GM23338 (cell line): ENCODE results near the gene PDZD8. TPM values are rescaled to one million over a fixed set of nuclear protein-coding genes. Genes with fewer than 3 reads are reported as not detected.

Source experiments
- ATAC-seq: fragments of 200-7000 bp; cut with Tn5 transposase; 3 replicates; pipeline ENCODE4 v1.9.1; 2020
- DNase-seq: peaks from one replicate; pipeline ENCODE4 v3.0.0-alpha.2; 2015; ENCODE audit warnings: low spot score
- H2AFZ ChIP-seq: fragments of 200-600 bp; sonication (generic); 2 replicates; pipeline ENCODE4 v1.8.0; 2016; ENCODE audit warnings: antibody characterized with exemption, mild to moderate bottlenecking, moderate library complexity
- H3F3A ChIP-seq: fragments of 200-600 bp; sonication (generic); replicated peaks from 2 replicates; pipeline ENCODE4 v1.8.0; 2017; ENCODE audit warnings: antibody characterized with exemption, mixed run types, low read depth
- H3K27ac ChIP-seq: fragments of 200-600 bp; sonication (generic); 2 replicates; pipeline ENCODE4 v1.6.1; 2016; ENCODE audit warnings: low read depth
- H3K27me3 ChIP-seq: fragments of 200-600 bp; sonication (generic); 2 replicates; pipeline ENCODE4 v1.8.0; 2016; ENCODE audit warnings: mild to moderate bottlenecking, mixed run types, moderate library complexity; ENCODE audit not compliant: insufficient read depth
- H3K36me3 ChIP-seq: fragments of 200-600 bp; sonication (generic); 2 replicates; pipeline ENCODE4 v1.8.0; 2016; ENCODE audit warnings: mild to moderate bottlenecking; ENCODE audit not compliant: insufficient read depth
- H3K4me1 ChIP-seq: fragments of 200-600 bp; sonication (generic); 2 replicates; pipeline ENCODE4 v1.8.0; 2016; ENCODE audit warnings: mild to moderate bottlenecking, moderate library complexity; ENCODE audit not compliant: insufficient read depth
- H3K4me2 ChIP-seq: fragments of 200-600 bp; sonication (generic); 2 replicates; pipeline ENCODE4 v1.7.1; 2017; ENCODE audit warnings: mixed run types
- H3K4me3 ChIP-seq: fragments of 200-600 bp; sonication (generic); 2 replicates; pipeline ENCODE4 v1.6.1; 2016; ENCODE audit warnings: mixed run types
- H3K79me2 ChIP-seq: fragments of 200-600 bp; sonication (generic); replicated peaks from 2 replicates; pipeline ENCODE4 v1.8.0; 2017; ENCODE audit warnings: mild to moderate bottlenecking; ENCODE audit not compliant: insufficient read depth
- H3K9me2 ChIP-seq: fragments of 200-600 bp; sonication (generic); 2 replicates; pipeline ENCODE4 v1.8.0; 2017; ENCODE audit not compliant: insufficient read depth
- H4K20me1 ChIP-seq: fragments of 200-600 bp; sonication (generic); replicated peaks from 2 replicates; pipeline ENCODE4 v1.8.0; 2017; ENCODE audit warnings: mild to moderate bottlenecking; ENCODE audit not compliant: insufficient read depth
- H3K27ac Mint-ChIP-seq: 2 replicates; pipeline ENCODE4 v1.8.0; 2020; ENCODE audit warnings: inconsistent platforms, mild to moderate bottlenecking, moderate library complexity, mixed read lengths
- H3K27me3 Mint-ChIP-seq: 3 replicates; pipeline ENCODE4 v1.8.0; 2022; ENCODE audit warnings: low read depth, mild to moderate bottlenecking, moderate library complexity, mixed read lengths, inconsistent platforms; ENCODE audit not compliant: insufficient read depth, poor library complexity
- H3K36me3 Mint-ChIP-seq: 3 replicates; pipeline ENCODE4 v1.8.0; 2021; ENCODE audit warnings: low read depth, mild to moderate bottlenecking, inconsistent platforms, moderate library complexity, mixed read lengths
- H3K4me1 Mint-ChIP-seq: 3 replicates; pipeline ENCODE4 v1.8.0; 2020; ENCODE audit warnings: mild to moderate bottlenecking, inconsistent platforms, mixed read lengths
- H3K4me3 Mint-ChIP-seq: 3 replicates; pipeline ENCODE4 v1.8.0; 2021; ENCODE audit warnings: moderate library complexity, mild to moderate bottlenecking, inconsistent platforms, mixed read lengths
- H3K9me3 Mint-ChIP-seq: 3 replicates; pipeline ENCODE4 v1.8.0; 2020; ENCODE audit warnings: moderate library complexity, mild to moderate bottlenecking, inconsistent platforms, mixed read lengths
- CREB1 ChIP-seq: fragments of 250-450 bp; sonication (Bioruptor Pico); IDR thresholded peaks from 2 replicates; pipeline ENCODE4 v1.5.0; 2020; ENCODE audit warnings: low read depth, mild to moderate bottlenecking, moderate library complexity
- CTCF ChIP-seq, 2 experiments: fragments of 200-600 bp in 1 of 2; sonication (generic) in 1 of 2; conservative IDR thresholded peaks; 2 replicates each; pipeline versions ENCODE4 v1.5.1 to v1.6.1; 2016 to 2017; ENCODE audit warnings: antibody characterized with exemption in 2 of 2, low read depth in 2 of 2, mild to moderate bottlenecking in 2 of 2, moderate library complexity in 1 of 2
- JUNB ChIP-seq: IDR thresholded peaks from one replicate; pipeline ENCODE4 v1.6.1; 2016; ENCODE audit warnings: antibody characterized with exemption; ENCODE audit not compliant: unreplicated experiment
- REST ChIP-seq: IDR thresholded peaks from one replicate; pipeline ENCODE4 v1.6.1; 2018; ENCODE audit warnings: antibody characterized with exemption; ENCODE audit not compliant: unreplicated experiment
- ZNF114 ChIP-seq: fragments of 250-450 bp; sonication (Bioruptor Pico); IDR thresholded peaks from 2 replicates; pipeline ENCODE4 v1.5.0; 2020; ENCODE audit warnings: mild to moderate bottlenecking, moderate library complexity
- ZNF331 ChIP-seq: fragments of 250-450 bp; sonication (Bioruptor Pico); IDR thresholded peaks from 2 replicates; pipeline ENCODE4 v1.5.0; 2020; ENCODE audit warnings: low read depth, mild to moderate bottlenecking, moderate library complexity
- ZNF462 ChIP-seq: fragments of 250-450 bp; sonication (Bioruptor Pico); IDR thresholded peaks from 2 replicates; pipeline ENCODE4 v1.5.0; 2020; ENCODE audit warnings: mild to moderate bottlenecking, moderate library complexity
- polyA plus RNA-seq: library from polyadenylated mRNA; unstranded; fragments of >200 nt; fragmentation: Nextera tagmentation; extraction: Ambion mirVana; gene quantifications from 2 replicates; pipeline ENCODE4 v1.2.1, GENCODE V29; 2016
- total RNA-seq: library from RNA; depleted of rRNA; stranded (reverse); fragments of >200 nt; shearing (Covaris generic); gene quantifications from 2 replicates; pipeline ENCODE4 v1.2.3, GENCODE V29; 2014

PDZD8 gene
- total and polyA plus RNA-seq, 2 experiments from 2014 or later, result 11.4 to 28.6 TPM

- Histone ChIP-seq H3K79me2 (no peaks in the 10 kb centered on the region), H3K4me3 (no peak overlapping the region), H2AFZ (no peak overlapping the region), H3K4me2 (no peak overlapping the region), H3K27me3 (no peaks in the 10 kb centered on the region), H3F3A (no peaks in the 10 kb centered on the region), H3K9me2 (no peaks in the 10 kb centered on the region), H4K20me1 (no peaks in the 10 kb centered on the region), H3K4me1 (no peaks in the 10 kb centered on the region), H3K27ac (no peak overlapping the region), H3K36me3 (no peaks in the 10 kb centered on the region)
- Mint-ChIP-seq H3K9me3 (no peaks in the 10 kb centered on the region; the same call in 2 of the 3 replicates), H3K4me1 (peaks cover 13% of the 10 kb centered on the region), H3K27me3 (peaks cover 7% of the 10 kb centered on the region), H3K27ac (no peak overlapping the region), H3K36me3 (no peaks in the 10 kb centered on the region), H3K4me3 (no peak overlapping the region)
- ATAC-seq (no peak), DNase-seq (no peak)
- no peak for TF ChIP-seq CTCF (conservative IDR thresholded peaks at IDR 0.05; ENCODE audit: low read depth in 2 of 2)
These were observed 35.3 kb upstream of the PDZD8 start for GRCh38 chr10:117410557-117410956.

DNA sequence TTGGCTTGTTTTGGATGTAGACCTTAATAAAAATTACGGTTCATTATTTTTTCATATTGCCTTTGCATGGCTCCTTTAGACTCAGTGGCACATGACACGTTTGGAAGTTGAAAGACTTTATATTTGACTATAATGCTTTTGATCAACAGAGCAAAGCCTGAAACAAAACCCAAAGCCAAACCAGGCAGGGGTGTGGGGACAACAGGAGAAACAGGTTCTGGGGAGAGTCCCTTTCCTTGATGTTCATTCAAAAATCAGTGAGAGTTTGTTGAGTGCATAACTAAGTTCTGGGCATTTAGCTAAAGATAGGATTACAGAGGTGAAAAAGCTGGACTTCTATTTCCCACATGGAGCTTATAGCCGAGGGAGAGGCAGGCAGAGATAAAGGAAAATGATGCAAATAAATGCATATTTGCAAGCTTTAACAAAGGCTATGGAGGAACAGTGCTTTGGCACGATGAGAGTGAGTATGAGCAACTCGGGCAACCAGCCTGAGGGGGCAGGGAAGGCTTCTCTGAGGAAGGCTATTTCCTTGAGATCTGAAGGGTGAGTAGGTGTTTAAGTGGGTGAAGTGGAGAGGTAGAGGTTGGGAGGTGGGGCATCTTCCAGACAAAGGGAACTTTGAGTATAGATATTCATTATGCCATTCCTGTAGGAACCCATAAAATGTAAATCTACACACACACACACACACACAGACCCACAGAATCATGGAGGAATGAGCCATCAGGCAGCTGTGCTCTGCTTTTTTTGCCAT is 34.5 kb upstream of the PDZD8 start:
- no peak overlapping the region for H2AFZ ChIP-seq
- Mint-ChIP-seq H3K4me1 (peaks cover 14% of the 10 kb centered on the region), H3K4me3 (no peak overlapping the region), H3K9me3 (no peaks in the 10 kb centered on the region; the same call in 2 of the 3 replicates), H3K27me3 (peaks cover 7% of the 10 kb centered on the region), H3K36me3 (no peaks in the 10 kb centered on the region), H3K27ac (no peak overlapping the region)
- H4K20me1 ChIP-seq, result no peaks in the 10 kb centered on the region
- no peak for TF ChIP-seq JUNB
- TF ChIP-seq CREB1 (CRISPR knock-in tag), result no peak
- TF ChIP-seq REST, result no peak
- no peak for TF ChIP-seq ZNF331 (CRISPR knock-in tag)
- TF ChIP-seq ZNF114 (CRISPR knock-in tag), result no peak
- no peak for TF ChIP-seq ZNF462 (CRISPR knock-in tag)
- H3F3A ChIP-seq, result no peaks in the 10 kb centered on the region
- ATAC-seq (no peak), DNase-seq (no peak)
- no peak overlapping the region for H3K4me2 ChIP-seq
- no peak overlapping the region for H3K27ac ChIP-seq
- H3K79me2 ChIP-seq, result no peaks in the 10 kb centered on the region
- H3K36me3 ChIP-seq, result no peaks in the 10 kb centered on the region
- no peaks in the 10 kb centered on the region for H3K27me3 ChIP-seq
- no peaks in the 10 kb centered on the region for H3K9me2 ChIP-seq
- no peak overlapping the region for H3K4me3 ChIP-seq
- H3K4me1 ChIP-seq, result no peaks in the 10 kb centered on the region
